Measurements from ENCODE around the gene GIMAP8.
A peak's percentile ranks its signal among the peaks of the same experiment; 100 is the strongest.
"Not testable (repeated sequence)": the region's sequence is repeated elsewhere in the genome, so short reads cannot be mapped to it uniquely, and the experiment has no call there.

GIMAP8 gene

DNA sequence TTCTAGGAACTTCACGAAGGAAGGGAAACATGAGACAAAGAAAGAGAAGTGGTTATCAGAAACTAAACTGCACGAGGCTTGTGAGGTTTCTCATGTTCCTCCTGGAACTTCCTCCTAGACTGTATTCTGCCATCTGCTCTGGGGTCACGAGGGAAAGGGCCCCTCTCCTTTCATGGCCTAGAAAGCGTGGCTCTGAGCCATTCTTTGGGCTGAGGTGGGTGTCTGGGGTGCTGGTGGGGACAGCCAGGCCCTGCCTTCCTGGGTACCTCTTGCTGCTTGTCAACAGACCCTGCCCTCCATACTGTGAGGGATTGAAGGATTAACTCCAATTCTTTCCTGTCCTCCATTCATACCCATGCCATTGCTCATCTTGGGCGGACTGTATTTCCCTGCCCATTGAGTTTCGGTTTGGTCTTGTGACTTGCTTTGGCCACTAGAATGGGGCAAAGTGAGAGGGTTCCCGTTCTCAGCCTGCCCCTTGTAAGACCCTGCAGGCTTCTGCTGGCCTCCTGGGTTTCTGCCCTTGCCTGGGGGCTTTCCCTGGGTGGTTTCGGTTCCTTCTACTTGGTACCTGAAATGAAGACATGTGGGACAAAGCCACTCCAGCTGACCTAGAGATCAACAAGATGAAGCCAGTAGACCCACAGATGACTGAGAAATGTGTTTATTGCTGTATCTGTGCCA lies 14.9 kb upstream of the GIMAP8 start:
- DNase-seq (ENCODE audit: low spot score), result no peak

DNA sequence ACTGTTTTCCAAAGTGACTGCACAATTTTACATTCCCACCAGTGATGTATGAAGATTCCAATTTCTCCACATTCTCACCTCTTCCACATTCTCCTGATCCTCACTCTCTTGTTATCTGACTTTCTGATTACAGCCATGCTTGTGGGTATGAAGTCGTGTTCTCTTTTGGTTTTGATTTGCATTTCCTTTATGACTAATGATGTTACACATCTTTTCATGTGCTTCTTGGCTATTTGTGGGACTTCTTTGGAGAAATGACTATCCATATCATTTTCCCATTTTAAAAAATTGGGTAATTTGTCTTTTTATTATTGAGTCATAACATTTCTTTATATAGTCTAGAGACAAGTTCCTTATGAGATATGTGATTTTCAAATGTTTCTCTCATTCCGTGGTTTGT lies 10.5 kb upstream of the GIMAP8 start:
- no peak for DNase-seq (ENCODE audit: low spot score)

DNA sequence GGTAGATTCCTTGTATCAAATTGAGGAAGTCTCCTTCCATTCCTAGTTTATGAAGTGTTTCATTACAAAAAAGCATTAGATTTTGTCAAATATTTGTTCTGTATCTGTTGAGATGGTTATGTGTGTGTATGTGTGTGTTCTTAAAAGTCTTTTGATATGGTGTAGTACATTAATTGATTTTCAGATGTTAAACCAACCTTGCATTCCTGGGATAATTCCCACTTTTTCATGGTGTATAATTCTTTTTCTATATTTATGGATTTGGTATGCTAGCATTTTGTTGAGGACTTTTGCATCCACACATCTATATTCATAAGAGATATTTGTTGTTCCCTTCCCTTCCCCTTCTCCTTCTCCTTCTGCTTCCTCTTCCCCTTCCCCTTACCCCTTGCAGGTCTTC lies 8.9 kb upstream of the GIMAP8 start:
- DNase-seq (ENCODE audit: low spot score), result no peak

DNA sequence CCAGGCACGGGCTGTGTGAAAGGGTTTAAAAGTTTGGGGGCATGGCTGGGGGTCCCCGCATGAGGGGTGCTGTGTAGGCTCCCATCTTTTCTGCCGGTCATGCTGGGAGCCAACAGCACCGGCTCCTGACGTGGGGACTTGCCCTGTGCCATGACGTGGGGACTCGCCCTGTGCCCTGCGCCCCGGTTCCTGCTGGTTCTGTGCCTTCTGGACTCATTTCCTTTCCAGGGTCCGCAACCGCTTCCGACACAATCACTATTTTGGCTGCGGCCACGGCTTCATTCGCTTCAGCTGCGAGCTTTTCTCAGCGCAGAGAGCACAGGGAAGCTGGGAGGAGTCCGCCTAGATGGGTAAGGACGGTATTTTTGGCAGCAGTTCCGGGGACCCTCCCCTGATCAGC lies 7.6 kb upstream of the GIMAP8 start:
- no peak for DNase-seq (ENCODE audit: low spot score)

DNA sequence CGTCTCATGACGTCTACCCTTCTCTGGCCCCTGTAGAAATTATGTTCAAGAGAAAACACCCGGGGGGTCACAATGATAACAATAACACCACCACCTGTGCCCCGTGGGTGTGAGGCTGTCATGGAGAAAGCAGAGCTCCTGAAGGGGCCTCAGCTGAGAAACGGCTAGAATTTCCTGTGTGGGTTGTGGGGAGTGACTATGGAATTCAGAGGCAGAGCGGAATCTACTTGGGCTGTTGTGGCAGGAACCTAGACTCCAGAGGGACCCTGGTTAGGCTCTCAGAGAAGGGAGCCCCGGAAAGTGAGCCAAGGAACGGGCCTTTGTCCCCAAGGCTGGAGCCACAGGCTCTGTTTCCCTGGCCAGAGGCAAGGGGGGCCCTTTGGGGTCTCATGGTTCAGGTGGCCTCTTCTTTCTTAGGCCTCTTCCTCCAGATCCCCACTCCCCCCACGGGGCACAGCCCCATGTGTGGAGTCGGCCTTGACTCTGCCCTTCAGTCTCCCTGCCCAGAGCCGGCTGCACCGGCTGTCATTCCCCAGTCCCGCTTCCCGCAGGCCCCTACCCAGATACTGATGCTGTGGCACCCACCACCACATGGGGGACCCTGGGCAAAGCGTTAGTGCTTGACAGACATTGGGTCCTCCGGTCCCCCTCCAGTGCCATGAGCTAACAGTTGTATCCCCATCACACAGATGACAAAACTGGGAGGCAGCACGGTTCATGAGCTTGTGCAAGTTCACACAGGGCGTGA lies 6.5 kb upstream of the GIMAP8 start:
- DNase-seq (ENCODE audit: low spot score), result no peak

DNA sequence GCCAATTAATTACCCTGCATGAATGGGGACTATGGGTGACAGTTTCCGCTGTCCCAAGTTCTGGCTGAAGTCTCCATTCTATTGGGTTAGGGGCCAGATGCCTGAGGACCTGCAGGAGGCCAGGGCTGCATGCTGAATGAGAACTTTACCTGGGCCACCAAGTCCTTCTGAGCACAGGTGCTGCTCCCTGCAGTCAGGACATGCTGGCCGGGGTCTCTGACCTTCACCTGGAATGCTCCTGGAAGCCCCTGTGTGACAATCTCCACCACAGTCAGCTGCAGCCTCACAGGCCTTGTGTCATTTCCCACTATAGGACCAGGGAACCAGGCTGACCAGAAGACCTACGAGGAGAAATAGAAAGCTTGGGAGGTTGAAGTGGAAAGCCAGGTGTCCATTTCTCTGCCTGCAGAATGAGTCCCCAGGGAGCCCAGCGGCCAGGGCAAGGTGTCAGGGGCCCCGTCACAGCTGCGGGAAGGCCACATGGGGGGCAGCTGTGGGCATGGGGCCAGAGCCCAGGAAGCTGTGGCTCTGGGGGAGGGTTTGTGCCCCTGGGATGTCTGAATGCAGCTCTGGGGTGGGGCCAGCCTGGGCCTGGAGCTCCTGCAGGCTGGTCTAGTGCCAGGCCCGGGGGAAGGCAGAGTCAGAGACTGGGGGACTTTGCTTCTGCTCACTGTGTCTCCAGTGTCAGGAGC lies 5.6 kb upstream of the GIMAP8 start:
- no peak for DNase-seq (ENCODE audit: low spot score)

DNA sequence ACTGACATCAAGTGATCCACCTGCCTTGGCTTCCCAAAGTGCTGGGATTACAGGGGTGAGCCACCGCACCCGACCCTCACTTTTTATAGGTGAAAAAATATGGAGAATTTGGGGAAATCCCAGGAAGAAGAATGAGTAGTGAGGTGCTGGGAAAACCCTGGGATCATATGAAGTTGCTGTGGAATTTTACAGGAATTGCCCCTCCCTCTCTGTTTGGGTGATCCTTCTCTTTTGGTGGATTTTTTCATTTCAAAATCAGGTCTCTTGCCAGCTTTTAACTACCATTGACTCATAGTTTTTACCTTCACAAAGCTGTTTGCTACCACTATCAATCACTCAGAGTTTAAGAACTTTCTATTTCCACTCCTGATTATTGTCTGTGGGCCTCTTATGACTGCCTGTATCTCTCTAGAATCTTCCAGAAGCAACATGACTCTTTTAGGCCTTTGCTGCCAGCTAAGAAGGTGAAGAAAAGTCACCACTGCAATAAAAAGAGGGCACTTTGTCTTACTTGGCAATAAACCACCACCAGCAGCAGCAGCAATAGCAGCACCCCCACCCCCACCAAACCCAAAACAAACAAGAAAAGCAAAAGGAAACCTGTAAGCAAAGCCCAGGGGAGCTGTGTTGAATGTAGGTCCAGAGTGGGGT lies 4.0 kb upstream of the GIMAP8 start:
- DNase-seq (ENCODE audit: low spot score), result no peak

DNA sequence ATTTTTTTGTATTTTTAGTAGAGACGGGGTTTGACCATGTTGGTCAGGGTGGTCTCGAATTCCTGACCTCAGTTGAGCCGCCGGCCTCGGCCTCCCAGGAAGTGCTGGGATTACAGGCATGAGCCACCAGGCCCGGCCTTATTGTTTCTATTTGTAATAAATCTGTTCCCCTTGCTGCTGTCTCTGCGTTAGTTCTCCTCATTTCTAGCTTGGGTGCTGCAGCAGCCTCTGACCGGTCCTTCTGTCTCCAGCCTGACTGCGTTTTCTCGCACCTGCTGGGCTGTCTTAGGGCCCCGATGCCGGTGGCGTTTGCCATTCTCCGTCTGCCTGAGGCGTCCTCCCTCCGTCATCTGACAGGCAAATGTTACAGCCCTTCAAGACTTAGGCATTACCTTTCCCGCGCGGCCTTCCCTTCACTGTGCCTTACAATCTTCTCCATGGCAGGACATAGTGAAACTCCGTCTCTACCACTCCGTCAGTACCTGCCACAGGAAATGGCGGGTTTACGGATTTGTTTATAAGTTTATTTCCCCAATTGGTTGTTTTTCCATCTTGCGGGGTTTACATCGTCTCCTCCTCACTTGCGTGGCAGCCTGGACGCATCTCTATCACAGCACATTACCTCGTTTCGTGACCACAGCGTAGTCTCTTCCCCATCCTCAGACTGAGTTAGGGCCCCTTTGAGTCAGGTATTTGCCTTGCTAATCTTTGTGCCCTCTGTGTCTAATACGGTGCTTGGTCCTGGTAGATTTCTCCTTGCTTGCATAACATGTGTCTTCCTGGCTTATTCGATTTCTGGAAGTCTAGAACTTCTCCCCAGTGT lies 2.3 kb upstream of the GIMAP8 start:
- no peak for DNase-seq (ENCODE audit: low spot score)

DNA sequence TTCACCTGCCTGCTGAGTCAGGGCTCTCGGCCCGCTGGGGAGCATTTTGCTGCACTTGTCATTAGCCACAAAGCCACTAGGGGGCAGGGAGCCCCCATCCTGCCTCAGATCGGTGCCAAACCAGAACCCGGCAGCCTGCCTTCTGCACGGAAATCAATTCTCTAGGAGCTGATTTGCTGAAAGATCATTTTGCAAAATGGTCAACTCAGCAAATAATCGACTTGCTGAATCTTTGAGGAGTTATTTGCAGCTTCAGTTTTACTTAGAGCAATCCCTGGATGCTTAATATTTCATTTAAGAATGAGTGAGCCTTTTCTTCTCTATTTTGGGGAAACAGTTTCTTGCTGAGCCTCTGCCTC lies 1.7 kb upstream of the GIMAP8 start:
- DNase-seq (ENCODE audit: low spot score), result peak; percentile 92

DNA sequence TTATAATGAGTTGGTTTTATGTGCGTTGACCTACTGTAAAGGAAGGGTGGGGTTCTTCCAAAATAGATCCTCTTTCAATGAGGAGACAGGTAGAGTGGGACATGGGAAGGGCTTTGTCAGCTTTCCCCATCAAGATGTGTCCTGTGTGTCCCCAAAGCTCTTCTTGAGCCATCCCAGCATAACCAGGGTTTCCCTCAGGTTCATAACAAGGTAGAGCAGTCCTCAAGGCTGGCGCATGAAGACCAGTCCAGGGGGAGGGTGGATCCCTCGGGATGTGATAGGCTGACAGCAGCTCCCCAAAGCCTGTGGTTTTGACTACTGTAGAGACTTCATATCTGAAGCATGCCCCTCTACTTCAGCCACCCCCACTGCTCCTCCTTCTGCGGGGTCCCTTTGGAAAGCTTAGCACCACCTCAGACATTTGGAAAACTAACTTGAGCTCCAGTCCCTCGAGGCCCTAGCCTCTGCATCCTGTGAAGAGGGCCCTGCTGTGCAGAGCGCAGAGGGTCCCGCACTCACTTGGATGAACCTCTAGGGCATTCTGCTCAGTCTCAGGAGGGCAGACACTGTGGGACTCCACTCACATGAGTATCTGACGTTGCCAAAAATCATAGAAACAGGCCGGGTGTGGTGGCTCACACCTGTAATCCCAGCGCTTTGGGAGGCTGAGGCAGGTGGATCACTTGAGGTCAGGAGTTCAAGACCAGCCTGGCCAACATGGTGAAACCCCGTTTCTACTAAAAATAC lies 1.1 kb upstream of the GIMAP8 start:
- DNase-seq (ENCODE audit: low spot score), result no peak

DNA sequence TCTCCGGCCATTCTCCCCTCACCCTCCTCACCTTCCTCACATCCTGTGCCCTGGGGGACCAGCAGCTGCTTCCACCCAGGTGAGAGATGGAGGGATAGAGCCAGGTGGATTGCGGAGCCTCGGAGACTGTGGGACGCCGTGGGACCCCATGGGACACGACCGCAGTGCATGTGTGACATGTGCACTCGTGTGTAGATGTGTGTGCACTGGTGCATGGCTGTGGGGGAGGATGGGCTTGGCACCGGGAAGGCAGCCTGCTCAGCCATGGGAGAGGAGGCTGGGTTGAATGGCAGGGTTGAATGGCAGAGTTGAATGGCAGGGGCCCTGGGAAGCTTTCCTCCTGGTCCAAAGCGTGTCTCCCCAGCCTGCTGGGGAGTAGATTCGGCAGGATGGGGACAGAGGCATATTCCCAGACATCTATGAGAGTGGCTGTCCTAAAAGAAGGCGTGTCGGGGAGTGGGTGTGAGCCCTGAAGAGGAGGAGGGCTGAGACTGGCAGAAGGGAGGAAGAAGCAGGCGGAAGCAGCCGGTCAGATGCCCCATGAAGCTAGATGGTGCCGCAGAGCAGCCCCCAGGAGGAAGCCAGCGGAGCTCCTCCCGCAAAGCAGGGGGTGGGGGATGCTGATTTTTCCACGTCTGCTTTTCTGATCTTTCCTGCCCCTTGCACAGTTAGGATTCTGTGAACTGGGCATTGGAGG lies 815 bp downstream of the GIMAP8 start:
- no peak for DNase-seq (ENCODE audit: low spot score)

DNA sequence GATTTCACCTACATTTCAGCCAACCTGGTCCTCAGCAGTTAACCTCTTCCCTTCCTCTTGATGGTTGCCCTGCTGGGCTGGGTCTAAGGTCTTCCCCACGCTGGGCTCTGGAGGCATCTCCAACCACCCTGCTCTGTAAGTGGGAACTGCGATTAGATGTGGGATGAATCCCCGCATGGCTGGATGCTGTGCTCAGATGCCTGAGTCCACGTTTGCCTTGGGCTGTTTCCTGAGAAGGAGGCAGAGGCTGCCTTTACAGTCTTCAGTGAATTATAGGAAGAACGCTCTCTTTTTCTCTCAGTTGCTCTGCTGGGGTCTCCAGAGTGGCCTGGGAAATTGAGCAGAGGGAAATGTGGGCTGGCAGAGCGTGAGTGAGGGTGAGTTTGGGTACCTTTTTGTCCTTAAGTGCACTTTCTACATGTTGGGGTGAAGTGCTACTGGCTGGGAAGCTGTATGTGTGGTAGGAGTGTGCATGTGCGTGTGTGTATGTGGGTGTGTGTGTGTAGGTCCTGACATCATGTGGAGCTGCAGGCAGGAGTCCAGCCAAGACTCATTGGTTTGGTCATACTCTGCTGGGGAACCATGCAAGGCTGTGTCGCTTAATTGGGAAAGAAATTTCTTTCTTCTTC lies 1.5 kb downstream of the GIMAP8 start:
- no peak for DNase-seq (ENCODE audit: low spot score)

DNA sequence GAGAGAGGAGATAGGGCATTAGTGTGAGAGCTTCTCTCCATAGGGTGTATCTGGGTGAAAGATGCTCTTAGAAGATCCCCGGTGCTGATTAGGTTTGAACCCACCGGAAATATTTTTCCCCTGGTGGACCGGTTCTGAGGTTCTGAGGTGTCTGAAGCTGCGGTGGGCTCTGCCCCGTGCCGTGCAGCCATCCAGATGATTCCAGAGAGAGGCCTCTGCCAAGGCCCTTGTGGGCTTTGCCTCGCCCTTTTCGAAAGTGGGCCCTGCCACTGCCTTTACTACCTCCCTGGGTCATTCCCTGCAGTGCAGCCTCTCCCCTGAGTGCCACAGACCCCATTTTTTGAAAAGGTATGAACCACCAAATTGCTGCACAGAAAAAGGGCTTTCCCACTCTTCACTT lies 2.8 kb downstream of the GIMAP8 start:
- no peak for DNase-seq (ENCODE audit: low spot score)

DNA sequence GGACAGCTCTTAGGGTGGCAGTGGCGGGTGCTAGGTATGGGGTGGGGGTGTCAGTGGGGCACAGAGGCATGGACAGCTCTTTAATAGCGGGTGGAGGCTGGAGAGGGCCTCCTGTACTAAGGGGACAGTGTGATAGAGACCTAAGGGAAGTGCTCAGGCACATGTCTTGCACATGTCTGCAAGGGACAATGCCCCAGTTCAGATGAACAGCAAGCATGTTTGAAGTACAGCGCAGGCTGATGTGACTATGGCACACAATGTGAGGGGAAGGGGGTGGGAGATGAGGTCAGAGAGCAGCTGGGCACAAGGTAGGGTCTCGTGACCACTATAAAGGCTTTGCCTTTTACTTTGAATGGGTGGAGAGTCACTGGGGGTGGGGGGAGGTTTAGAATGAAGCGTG lies 3.5 kb downstream of the GIMAP8 start:
- DNase-seq (ENCODE audit: low spot score), result no peak

DNA sequence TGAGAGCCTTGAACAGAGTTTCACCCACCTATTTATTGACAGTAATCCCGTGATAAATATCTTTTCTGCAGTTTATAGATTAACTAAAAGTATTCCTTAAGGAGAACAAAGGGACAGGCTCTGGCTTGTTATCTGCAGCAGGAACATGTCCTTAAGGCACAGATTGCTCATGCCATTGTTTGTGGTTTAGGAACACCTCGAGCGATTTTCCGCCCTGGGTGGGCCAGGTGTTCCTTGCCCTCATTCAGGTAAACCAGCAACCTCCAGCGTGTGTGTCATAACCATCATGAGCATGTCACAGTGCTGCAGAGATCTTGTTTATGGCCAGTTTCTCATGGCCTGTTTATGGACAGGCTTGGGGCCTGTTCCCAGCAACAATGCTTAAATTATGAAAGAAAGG lies 6.6 kb downstream of the GIMAP8 start:
- DNase-seq (ENCODE audit: low spot score), result not testable (repeated sequence)

DNA sequence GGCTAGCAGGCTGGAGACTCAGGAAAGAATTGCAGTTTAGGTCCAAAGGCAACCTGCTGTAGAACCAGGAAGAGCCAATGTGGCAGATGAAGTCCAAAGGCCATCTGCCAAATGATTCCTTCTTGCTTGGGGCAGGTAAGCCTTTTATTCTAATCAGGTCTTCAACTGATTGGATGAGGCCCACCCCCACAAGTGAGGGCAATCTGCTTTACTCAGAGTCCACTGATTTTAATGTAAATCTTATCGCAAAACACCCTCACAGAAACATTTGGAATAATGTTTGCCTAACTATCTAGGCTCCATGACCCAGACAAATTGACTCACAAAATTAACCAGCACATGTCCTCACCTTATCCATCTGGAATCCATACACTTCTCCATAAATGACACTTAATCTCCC lies 7.8 kb downstream of the GIMAP8 start:
- DNase-seq (ENCODE audit: low spot score), result no peak

DNA sequence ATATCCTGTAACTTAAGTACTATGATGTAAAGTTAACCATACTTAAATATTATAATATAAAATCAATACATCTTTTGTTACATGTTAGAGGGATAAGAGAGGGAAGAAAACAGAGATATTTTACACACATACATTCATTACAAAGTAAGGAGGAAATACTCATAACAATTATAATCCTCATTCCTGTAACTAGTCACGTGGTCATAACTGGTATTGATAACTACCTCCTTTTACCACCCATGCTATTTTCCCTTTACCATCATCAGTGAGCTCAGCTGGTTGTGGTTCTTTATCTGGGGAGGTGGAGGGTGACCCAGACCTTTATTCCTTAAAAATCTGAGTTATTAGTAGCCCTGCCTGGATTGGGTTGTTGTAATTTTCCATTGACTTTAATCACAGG lies 8.3 kb downstream of the GIMAP8 start:
- DNase-seq (ENCODE audit: low spot score), result no peak

DNA sequence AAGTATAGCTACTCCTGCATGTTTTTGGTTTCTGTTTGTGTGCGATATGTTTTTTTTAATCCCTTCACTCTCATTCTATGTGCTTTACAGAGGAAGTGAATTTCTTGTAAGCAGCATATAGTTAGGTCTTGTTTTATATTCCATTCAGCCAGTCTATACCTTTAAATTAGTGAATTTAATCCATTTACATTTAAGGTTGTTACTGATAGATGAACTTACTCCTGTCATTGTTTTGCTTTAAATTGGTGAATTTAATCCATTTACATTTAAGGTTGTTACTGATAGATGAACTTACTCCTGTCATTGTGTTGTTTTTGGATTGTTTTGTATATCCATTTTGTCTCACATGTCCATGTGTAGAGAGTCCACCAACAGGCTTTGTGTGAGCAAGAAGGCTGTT lies 11.1 kb downstream of the GIMAP8 start:
- no peak for DNase-seq (ENCODE audit: low spot score)

DNA sequence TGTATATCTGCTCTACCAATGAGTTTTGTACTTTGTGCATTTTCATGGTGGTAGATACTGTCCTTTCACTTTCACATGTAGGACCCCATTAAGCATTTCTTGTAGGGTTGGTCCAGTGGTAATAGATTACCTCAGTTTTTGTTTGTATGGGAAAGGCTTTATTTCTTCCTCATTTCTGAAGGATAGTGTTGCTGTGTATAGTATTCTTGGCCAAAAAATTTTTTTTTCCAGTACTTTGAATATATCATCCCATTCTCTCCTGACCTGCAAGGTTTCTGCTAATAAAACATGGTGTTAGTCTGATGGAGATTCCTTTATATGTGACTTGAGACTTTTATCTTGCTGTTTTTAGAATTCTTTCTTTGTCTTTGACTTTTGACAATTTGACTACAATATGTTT lies 12.0 kb downstream of the GIMAP8 start:
- no peak for DNase-seq (ENCODE audit: low spot score)

DNA sequence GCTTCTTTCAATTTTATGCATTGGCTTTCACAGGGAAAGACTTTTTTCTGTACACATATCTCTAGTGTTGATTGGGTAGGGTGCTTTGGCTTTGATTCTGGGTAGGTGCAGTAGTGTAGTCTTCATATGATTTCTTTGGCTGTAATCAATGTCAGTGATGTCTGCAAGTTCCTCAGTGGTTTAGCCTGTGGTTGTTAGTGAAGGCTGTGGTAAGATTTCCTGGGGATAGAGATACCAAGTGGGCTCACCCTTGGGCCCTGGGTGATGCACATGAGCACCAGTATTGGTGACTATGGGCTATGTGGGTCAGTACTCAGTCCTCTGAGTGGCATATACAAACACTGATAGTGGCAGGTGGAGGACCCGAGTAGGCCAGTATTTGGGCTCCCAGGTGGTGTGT lies 13.0 kb downstream of the GIMAP8 start:
- no peak for DNase-seq (ENCODE audit: low spot score)

All from D341Med (cell line).